COLO668 (cell line): Measurements from ENCODE around the gene SDK2.

Experiments
- DNase-seq: peaks from one replicate; lab custom pipeline; 2025; ENCODE audit not compliant: unreplicated experiment; lab: John Stamatoyannopoulos, UW

Gene SDK2

GRCh38 chr17:73613271-73614233 is 30.7 kb downstream of the SDK2 start:
- no peak for DNase-seq

GRCh38 chr17:73612031-73612472 is 32.2 kb downstream of the SDK2 start:
- DNase-seq = no peak

- DNase-seq = no peak
Observed at GRCh38 chr17:73611630-73612029, 32.6 kb downstream of the SDK2 start.

- DNase-seq = no peak
Observed at GRCh38 chr17:73610331-73610911, 33.8 kb downstream of the SDK2 start.

GRCh38 chr17:73609758-73610157 is 34.5 kb downstream of the SDK2 start:
- no peak for DNase-seq

GRCh38 chr17:73609060-73609459 is 35.2 kb downstream of the SDK2 start:
- no peak for DNase-seq

- DNase-seq = no peak
Observed at GRCh38 chr17:73605444-73605843, 38.8 kb downstream of the SDK2 start.

- no peak for DNase-seq
Observed at GRCh38 chr17:73604476-73604875, 39.8 kb downstream of the SDK2 start.

GRCh38 chr17:73603971-73604370 is 40.3 kb downstream of the SDK2 start:
- DNase-seq = no peak

- DNase-seq = no peak
Observed at GRCh38 chr17:73600103-73600871, 44.0 kb downstream of the SDK2 start.

GRCh38 chr17:73599599-73599998 is 44.6 kb downstream of the SDK2 start:
- DNase-seq = no peak

GRCh38 chr17:73598212-73598611 is 46.0 kb downstream of the SDK2 start:
- peak; percentile 11 for DNase-seq

GRCh38 chr17:73595931-73596330 is 48.3 kb downstream of the SDK2 start:
- no peak for DNase-seq

- DNase-seq = peak; percentile 39
Observed at GRCh38 chr17:73595479-73595878, 48.8 kb downstream of the SDK2 start.

- DNase-seq = no peak
Observed at GRCh38 chr17:73595068-73595467, 49.2 kb downstream of the SDK2 start.

- DNase-seq = no peak
Observed at GRCh38 chr17:73594598-73594997, 49.6 kb downstream of the SDK2 start.

GRCh38 chr17:73594025-73594424 is 50.2 kb downstream of the SDK2 start:
- DNase-seq = no peak

- no peak for DNase-seq
Observed at GRCh38 chr17:73593249-73593965, 50.8 kb downstream of the SDK2 start.

- DNase-seq = no peak
Observed at GRCh38 chr17:73592501-73592961, 51.7 kb downstream of the SDK2 start.

GRCh38 chr17:73592079-73592415 is 52.2 kb downstream of the SDK2 start:
- DNase-seq = no peak
